H1 (cell line): ENCODE measurements around the gene CPHXL2. TPM values are rescaled to one million over a fixed set of nuclear protein-coding genes. Genes with fewer than 3 reads are reported as not detected.

Experiments
- BRCA1 ChIP-seq: IDR thresholded peaks from 2 replicates; pipeline ENCODE4 v1.6.1; 2012; ENCODE audit warnings: low read depth, low read length, improper control_type of control experiment
- CEBPB ChIP-seq: IDR thresholded peaks from 2 replicates; pipeline ENCODE4 v1.6.1; 2012; ENCODE audit warnings: low read depth, low read length
- CTBP2 ChIP-seq: IDR thresholded peaks from 2 replicates; pipeline ENCODE4 v1.7.0; 2011; ENCODE audit warnings: borderline replicate concordance, mild to moderate bottlenecking, moderate library complexity, mixed read lengths, low read length; ENCODE audit not compliant: insufficient read depth, insufficient read length
- GABPA ChIP-seq: IDR thresholded peaks from 2 replicates; pipeline ENCODE4 v1.6.1; 2011; ENCODE audit warnings: mild to moderate bottlenecking, low read length, moderate library complexity, borderline replicate concordance; ENCODE audit not compliant: insufficient read depth
- GTF2F1 ChIP-seq: IDR thresholded peaks from 2 replicates; pipeline ENCODE4 v1.6.1; 2012; ENCODE audit warnings: low read depth, low read length, improper control_type of control experiment, borderline replicate concordance
- HDAC2 ChIP-seq, 2 experiments: fragments of 300-600 bp in 1 of 2; sonication (generic) in 1 of 2; IDR thresholded peaks; 2 replicates each; pipeline ENCODE4 v1.6.1; 2011 to 2012; ENCODE audit warnings: low read depth in 2 of 2, low read length in 2 of 2, mild to moderate bottlenecking in 2 of 2, moderate library complexity in 2 of 2, borderline replicate concordance in 1 of 2, inconsistent platforms in 1 of 2
- KDM4A ChIP-seq: IDR thresholded peaks from one replicate; pipeline ENCODE4 v1.7.1; 2012; ENCODE audit warnings: low read depth, mild to moderate bottlenecking, moderate library complexity, low read length, inconsistent platforms; ENCODE audit not compliant: severe bottlenecking
- MAX ChIP-seq: IDR thresholded peaks from 2 replicates; pipeline ENCODE4 v1.6.1; 2012; ENCODE audit warnings: inconsistent platforms
- NRF1 ChIP-seq: IDR thresholded peaks from 2 replicates; pipeline ENCODE4 v1.6.1; 2011; ENCODE audit warnings: mild to moderate bottlenecking, low read depth, low read length, improper control_type of control experiment
- PHF8 ChIP-seq: fragments of 200-600 bp; sonication (generic); conservative IDR thresholded peaks from 2 replicates; pipeline ENCODE4 v1.7.1; 2012; ENCODE audit warnings: low read depth, mild to moderate bottlenecking, inconsistent platforms, low read length, moderate library complexity
- POLR2A ChIP-seq, 2 experiments: IDR thresholded peaks; 1 replicate in 1 of 2; 2 replicates in 1 of 2; pipeline ENCODE4 v1.6.1; 2011; ENCODE audit warnings: low read depth in 2 of 2, low read length in 2 of 2, mild to moderate bottlenecking in 2 of 2; ENCODE audit errors: control extremely low read depth in 1 of 2
- POLR2AphosphoS5 ChIP-seq: IDR thresholded peaks from 2 replicates; pipeline ENCODE4 v1.6.1; 2011; ENCODE audit warnings: low read depth, low read length
- SAP30 ChIP-seq: fragments of 300-600 bp; sonication (generic); IDR thresholded peaks from 2 replicates; pipeline ENCODE4 v1.7.1; 2012; ENCODE audit warnings: low read length, moderate library complexity, mild to moderate bottlenecking, inconsistent platforms; ENCODE audit not compliant: insufficient read depth, insufficient replicate concordance
- SIN3A ChIP-seq, 2 experiments: IDR thresholded peaks in 1 of 2; conservative IDR thresholded peaks in 1 of 2; 2 replicates each; pipeline ENCODE4 v1.6.1; 2011 to 2012; ENCODE audit warnings: low read length in 2 of 2, improper control_type of control experiment in 1 of 2, low read depth in 1 of 2, mild to moderate bottlenecking in 1 of 2
- SRF ChIP-seq: IDR thresholded peaks from 2 replicates; pipeline ENCODE4 v1.6.1; 2011; ENCODE audit warnings: mild to moderate bottlenecking, low read depth, low read length, moderate library complexity
- TAF1 ChIP-seq: IDR thresholded peaks from 2 replicates; pipeline ENCODE4 v1.6.1; 2011; ENCODE audit warnings: mild to moderate bottlenecking, low read depth, low read length
- TAF7 ChIP-seq: optimal IDR thresholded peaks from 2 replicates; pipeline ENCODE3; 2011; ENCODE audit warnings: low read depth, mild to moderate bottlenecking, inconsistent platforms, low read length, moderate library complexity, borderline replicate concordance
- YY1 ChIP-seq: IDR thresholded peaks from 2 replicates; pipeline ENCODE4 v1.6.1; 2011; ENCODE audit warnings: low read depth, mild to moderate bottlenecking, low read length
- polyA plus RNA-seq, 7 experiments: library from polyadenylated mRNA; depleted of rRNA in 3 of 7; stranded (reverse) in 5 of 7; unstranded in 2 of 7; fragments of >200 nt in 5 of 7; fragments of 200-250 nt in 2 of 7; gene quantifications; 1 replicate in 5 of 7; 2 replicates in 1 of 7; 4 replicates in 1 of 7; pipeline versions ENCODE4 v1.2.1 to v1.2.3, GENCODE V29; 2011 to 2013; ENCODE audit warnings: missing spikeins in 2 of 7, mixed read lengths in 2 of 7
- total RNA-seq: library from RNA; stranded (reverse); fragmentation: NEBNext Ultra II Directional; extraction: Animal tissue kit (Norgen Biotek cat#: 25700); gene quantifications from 2 replicates; pipeline ENCODE4 v1.2.1, GENCODE V29; 2021

Gene CPHXL2
- total and polyA plus RNA-seq, 2 of the 8 experiments (the other 6 are each of a cell fraction or from before 2014, with no cell fraction given), result not detected

DNA sequence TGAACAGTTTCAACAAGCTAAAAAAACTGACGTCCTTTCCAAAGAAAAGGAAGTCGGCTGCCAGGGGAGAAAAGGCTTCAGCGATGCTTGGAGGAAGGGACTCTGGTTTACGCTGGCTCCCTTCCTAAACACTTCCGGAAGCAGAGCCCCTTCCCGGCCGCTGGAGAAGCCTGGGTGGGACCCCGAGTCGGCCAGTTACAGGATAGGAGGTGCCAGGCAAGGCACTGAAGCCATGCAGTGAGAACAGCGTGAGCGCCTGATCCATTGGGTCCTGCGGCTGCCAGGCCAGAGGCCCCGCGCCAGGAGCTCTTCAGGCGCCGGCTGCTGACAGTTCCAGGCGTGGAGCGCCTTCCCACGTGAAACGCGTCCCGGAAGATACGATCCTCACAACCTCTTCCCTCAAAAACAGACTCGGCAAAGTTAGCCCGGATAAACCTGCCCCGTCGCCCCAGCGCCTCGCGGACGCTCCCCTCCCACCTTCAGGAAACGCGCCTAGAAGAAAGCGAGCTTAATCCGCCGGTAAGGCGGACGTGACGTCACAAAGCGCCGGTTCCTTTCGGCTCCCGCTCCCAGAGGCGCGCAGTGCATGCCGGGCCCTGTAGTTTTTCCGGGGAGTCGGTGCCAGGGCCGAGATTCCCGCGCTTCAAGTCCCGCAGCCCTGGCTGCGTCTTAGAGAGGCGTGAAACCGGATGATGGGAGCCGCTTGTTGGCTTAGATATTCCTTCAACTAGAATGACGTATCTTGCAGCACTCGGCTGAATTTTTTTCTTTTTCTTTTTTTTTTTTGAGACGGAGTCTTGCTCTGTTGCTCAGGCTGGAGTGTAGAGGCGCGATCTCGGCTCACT lies 53.8 kb downstream of the CPHXL2 start, which contains the start of gene ADAT1 (continued):
- TF ChIP-seq SRF (peak; percentile 23; the same call in 1 of the 2 replicates), TAF7 (no peak), PHF8 (peak; percentile 97), GTF2F1 (peak; percentile 67; the same call in 1 of the 2 replicates), YY1 (peak; percentile 24; the same call in 1 of the 2 replicates), POLR2AphosphoS5 (peak; percentile 90), BRCA1 (peak; percentile 94), SIN3A (conservative IDR thresholded peaks at IDR 0.05 in 1 of 2, IDR thresholded peaks at IDR 0.05 in 1 of 2; ENCODE audit: low read depth in 1 of 2, low read length in 2 of 2) (peak; percentile 72 to 98; a peak in 3 of 4 replicates), POLR2A (IDR thresholded peaks at IDR 0.05; ENCODE audit: control extremely low read depth in 1 of 2, low read depth in 2 of 2, low read length in 2 of 2) (peak; percentile 77 to 94), KDM4A (peak; percentile 79), NRF1 (no peak), TAF1 (peak; percentile 85; the same call in 1 of the 2 replicates), CEBPB (no peak), CTBP2 (no peak), MAX (peak; percentile 82), SAP30 (peak; percentile 91), GABPA (peak; percentile 85; the same call in 1 of the 2 replicates), HDAC2 (IDR thresholded peaks at IDR 0.05; ENCODE audit: borderline replicate concordance in 1 of 2, low read depth in 2 of 2, low read length in 2 of 2) (peak in 1 of 2 experiments; percentile 97; a peak in 2 of 4 replicates)
